Activated CD4-positive, alpha-beta T cell treated with anti-CD3 and anti-CD28 coated beads for 4 hours (primary cell): ENCODE results near the gene GPR157.

Source experiments
- DNase-seq, 2 donors: peaks; one replicate each; pipeline ENCODE4 v3.0.0-alpha.2; 2020

The GPR157 gene

GRCh38 chr1:9059891-9060744 lies 68.8 kb downstream of the GPR157 start:
- DNase-seq = no peak

GRCh38 chr1:9058465-9058864 lies 70.4 kb downstream of the GPR157 start:
- no peak for DNase-seq

GRCh38 chr1:9057851-9058250 lies 71.1 kb downstream of the GPR157 start:
- no peak for DNase-seq

- DNase-seq = no peak
These were observed 76.4 kb downstream of the GPR157 start for GRCh38 chr1:9052272-9053049.

DNA sequence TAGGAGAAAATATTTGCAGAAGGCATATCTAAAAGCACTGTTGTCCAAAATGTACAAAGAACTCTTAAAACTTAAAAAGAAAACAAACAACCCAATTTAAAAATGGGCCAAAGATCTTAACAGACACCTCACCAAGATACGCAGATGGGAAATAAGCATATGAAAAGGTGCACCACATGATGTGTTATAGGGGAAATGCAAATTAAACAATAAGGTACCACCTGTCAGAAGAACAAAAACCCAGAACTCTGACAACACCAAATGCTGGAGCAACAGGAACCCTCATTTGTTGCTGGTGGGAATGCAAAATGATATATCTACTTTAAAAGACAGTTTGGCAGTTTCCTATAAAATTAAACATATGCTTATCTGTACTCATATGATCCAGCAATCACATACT lies 77.5 kb downstream of the GPR157 start:
- DNase-seq = no peak

DNA sequence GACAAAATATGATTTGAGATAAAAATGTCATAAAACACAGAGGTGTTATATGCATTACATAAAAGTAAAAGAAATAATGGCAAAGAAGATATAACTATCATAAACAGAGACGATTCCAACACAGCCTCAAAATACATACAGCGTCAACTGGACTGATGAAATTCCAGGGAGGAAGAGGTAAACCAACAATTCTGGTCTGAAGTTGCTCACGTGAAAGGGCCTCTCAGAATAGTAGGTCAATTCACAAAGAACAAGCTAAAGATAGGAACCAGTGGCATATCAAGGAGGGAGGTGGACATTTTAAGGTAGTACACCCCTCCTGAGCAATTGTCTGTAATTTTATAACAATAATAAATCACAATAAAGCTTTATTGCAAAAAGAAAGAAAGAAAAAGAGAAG lies 78.1 kb downstream of the GPR157 start:
- DNase-seq = no peak
